Stimulated activated CD4-positive, alpha-beta T cell treated with anti-CD3 and anti-CD28 coated beads, TNF-alpha, amount 100 ng/mL, for 1 hour (primary cell): ENCODE measurements around the gene ZRANB1.

Source experiments
- DNase-seq, 3 donors: peaks; one replicate each; pipeline ENCODE4 v3.0.0-alpha.2; 2020; ENCODE audit warnings: low read depth in 3 of 3, low spot score in 1 of 3

Gene ZRANB1

GRCh38 chr10:125017547-125018298 is 75.8 kb downstream of the ZRANB1 start:
- DNase-seq = no peak

- no peak for DNase-seq
Measured at GRCh38 chr10:125018576-125019143, 76.7 kb downstream of the ZRANB1 start.

GRCh38 chr10:125020386-125020785 is 78.5 kb downstream of the ZRANB1 start:
- no peak for DNase-seq

GRCh38 chr10:125020871-125021270 is 78.9 kb downstream of the ZRANB1 start:
- DNase-seq = no peak

GRCh38 chr10:125021686-125022344 is 79.9 kb downstream of the ZRANB1 start:
- no peak for DNase-seq

GRCh38 chr10:125022671-125023070 is 80.7 kb downstream of the ZRANB1 start:
- no peak for DNase-seq

GRCh38 chr10:125023255-125023654 is 81.3 kb downstream of the ZRANB1 start:
- DNase-seq = no peak

- no peak for DNase-seq
Measured at GRCh38 chr10:125023862-125024496, 82.1 kb downstream of the ZRANB1 start.

- DNase-seq = no peak
Measured at GRCh38 chr10:125024497-125025234, 82.7 kb downstream of the ZRANB1 start.

GRCh38 chr10:125025341-125025740 is 83.4 kb downstream of the ZRANB1 start:
- DNase-seq = no peak

GRCh38 chr10:125026036-125026931 is 84.4 kb downstream of the ZRANB1 start:
- no peak for DNase-seq

- no peak for DNase-seq
Measured at GRCh38 chr10:125026974-125027735, 85.2 kb downstream of the ZRANB1 start.

GRCh38 chr10:125027871-125028869 is 86.2 kb downstream of the ZRANB1 start:
- DNase-seq = no peak

GRCh38 chr10:125029584-125030242 is 87.8 kb downstream of the ZRANB1 start:
- no peak for DNase-seq

GRCh38 chr10:125030567-125031197 is 88.8 kb downstream of the ZRANB1 start:
- DNase-seq = no peak

GRCh38 chr10:125032474-125033020 is 90.6 kb downstream of the ZRANB1 start:
- no peak for DNase-seq
